SK-MEL-5 (cell line): ENCODE data around the gene INPP4A. TPM values are rescaled to one million over a fixed set of nuclear protein-coding genes. Genes with fewer than 3 reads are reported as not detected.

Source experiments
- DNase-seq: peaks from one replicate; pipeline ENCODE4 v3.0.0-alpha.2; 2016; ENCODE audit warnings: low read depth, low spot score
- in situ Hi-C: cut with HindIII; loops from 2 replicates; pipeline ENCODE4 v1.10.0; 2016; ENCODE audit warnings: low sequenced_read_pairs, high pct_unique_total_duplicates, low pct_unique_long_range_greater_than_20kb
- total RNA-seq: library from RNA; depleted of rRNA; stranded (reverse); fragments of >200 nt; shearing (Covaris generic); gene quantifications from 2 replicates; pipeline ENCODE4 v1.2.3, GENCODE V29; 2014

The INPP4A gene
- total RNA-seq, 1 experiment from 2014 or later, result 10.9 TPM

DNA sequence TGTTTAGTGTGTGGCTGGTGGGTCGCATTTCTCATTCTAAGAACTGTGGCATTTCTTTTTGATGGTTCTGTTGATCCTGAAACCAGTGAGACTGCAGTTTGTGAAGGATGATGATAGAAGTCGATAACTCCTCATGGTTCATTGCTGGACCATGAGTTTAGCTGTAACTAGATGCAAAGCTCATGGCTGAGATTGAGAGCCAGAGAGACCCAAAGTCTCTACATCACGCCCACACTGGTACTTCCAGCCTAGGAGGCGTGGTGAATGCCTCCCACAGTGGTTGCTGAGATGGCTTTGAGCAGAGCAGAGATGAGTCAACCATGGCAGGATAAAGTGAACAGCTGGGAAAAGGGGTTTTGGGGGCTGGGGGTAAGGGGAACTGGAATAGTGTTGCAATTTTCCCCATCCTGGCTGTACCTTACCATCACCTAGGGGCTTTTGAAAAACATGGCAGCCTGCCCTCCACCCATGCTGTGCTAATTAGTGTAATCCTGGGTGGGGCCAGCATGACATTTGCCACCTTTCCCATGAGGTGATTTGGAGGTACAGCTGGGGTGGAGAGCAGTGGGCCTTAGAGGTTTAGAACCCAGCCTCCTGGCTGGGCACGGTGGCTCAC lies 24.1 kb downstream of the INPP4A start:
- DNase-seq, result no peak
- in situ Hi-C loops, result no loop called here

DNA sequence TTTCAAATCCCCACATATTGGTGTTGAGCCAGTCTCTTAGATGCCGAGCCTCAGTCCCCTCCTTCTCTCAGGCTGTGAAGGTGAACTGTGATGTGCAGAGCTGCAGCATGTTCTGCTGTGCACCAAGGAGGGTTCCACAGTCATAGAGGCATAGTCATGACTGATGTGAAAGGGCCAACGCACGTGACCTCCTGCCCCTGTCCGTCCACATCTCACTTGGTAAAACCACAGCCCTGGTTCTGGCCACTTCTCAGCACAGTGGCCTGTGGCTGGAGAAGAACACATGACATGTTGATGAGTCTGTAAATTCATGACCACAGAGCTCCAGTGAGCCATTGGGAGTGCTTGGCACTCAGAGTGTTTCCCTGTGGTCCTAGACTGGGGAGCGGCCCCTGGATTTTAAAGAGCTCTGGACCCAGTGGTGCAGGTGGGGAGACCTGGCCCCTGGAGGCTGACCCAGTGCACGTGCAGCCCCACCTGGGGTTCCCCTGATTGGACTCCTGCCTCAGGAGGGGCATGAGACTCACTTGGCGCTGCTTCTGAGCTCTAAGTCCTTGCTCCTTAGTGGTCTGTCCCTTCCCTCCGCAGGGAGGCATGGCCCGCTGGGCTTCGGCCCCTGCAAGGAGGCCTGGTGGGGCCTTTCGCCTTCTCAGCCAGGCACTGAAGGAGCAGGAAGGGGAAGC lies 25.3 kb downstream of the INPP4A start:
- in situ Hi-C loops, result no loop called here
- DNase-seq, result no peak

- no peak for DNase-seq
- in situ Hi-C loops, result no loop called here
Measured at GRCh38 chr2:98470851-98471255, 26.2 kb downstream of the INPP4A start.

DNA sequence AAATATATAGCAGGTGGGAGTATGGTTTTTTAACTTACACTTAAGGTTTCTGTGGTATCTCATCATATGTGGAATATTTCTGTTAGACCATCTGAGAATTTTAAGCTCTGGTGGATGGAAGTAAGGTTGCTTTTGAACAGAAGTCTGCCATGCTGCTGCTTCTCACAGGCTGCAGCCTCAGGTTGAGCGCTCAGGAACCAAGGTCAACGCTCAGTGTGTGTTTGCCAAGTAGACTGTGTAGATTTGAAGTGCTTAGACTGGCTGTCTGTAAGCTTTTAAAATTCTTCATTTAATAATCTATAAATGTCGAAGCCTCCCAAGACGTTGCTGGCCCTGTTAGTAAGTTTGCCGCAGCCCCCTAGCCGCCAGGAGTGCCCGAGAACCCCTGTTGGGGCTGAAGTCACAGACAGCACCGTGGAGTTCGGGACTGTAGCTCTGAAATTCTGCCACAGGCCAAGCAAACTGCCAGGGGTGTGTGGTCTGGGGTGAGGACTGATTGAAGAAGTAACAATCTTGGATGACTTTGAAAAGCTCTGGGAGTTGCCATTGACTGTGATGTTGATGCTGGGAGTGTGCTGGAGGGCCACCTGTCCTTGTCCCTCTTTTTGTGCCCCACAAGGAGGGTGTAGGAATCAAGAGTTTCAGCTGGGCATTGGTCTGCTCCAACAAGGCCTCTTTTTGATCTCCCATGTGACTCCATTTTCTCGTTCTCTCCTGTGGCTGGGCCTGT lies 26.9 kb downstream of the INPP4A start:
- in situ Hi-C loops, result no loop called here
- DNase-seq, result no peak

DNA sequence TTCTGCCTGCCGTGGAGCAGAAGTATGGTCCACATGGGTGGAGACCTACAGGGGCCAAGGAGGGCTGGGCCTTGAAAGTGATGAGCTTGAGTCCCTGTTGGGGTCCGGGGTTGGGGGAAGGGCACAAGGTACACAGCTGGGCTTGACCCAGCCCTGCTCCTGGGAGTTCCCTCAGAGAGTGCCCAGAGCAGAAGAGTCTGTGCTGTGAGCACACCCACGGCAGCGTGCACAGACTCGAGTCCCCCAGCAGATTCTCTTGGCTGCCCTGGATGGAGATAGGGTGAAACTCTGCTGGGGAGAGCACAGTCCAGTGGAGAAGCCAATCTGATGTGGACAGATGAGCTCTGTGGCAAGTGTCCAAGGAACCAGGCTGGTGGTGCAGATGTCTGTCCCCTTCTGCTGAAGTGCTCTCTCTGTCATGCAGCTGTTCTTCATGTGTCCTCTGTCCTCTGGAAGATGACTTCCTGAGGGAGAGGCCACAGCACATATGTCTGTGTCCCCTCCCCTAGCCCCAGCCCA lies 27.5 kb downstream of the INPP4A start:
- in situ Hi-C loops, result no loop called here
- no peak for DNase-seq

DNA sequence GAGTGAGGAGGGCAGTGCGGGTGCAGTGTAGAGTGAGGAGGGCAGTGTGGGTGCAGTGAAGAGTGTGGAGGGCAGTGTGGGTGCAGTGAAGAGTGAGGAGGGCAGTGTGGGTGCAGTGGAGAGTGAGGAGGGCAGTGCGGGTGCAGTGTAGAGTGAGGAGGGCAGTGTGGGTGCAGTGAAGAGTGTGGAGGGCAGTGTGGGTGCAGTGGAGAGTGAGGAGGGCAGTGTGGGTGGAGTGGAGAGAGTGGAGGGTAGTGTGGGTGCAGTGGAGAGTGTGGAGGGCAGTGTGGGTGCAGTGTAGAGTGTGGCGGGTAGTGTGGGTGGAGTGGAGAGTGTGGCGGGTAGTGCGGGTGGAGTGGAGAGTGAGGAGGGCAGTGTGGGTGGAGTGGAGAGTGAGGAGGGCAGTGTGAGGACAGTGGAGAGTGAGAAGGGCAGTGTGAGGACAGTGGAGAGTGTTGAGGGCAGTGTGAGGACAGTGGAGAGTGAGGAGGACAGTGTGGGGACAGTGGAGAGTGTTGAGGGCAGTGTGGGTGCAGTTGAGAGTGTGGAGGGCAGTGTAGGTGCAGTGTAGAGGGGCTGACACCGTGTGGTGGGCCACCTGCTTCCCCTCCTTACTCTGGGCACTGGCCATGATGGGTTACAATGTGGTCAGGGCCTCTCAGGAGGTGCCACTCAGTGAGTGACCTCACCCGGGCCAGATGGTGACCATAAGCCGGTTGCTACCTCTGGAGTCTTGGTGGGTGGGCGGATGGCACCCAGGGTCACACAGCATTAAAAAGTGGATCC lies 28.5 kb downstream of the INPP4A start:
- in situ Hi-C loops, result no loop called here
- no peak for DNase-seq

- in situ Hi-C loops, result no loop called here
- no peak for DNase-seq
Measured at GRCh38 chr2:98473995-98474780, 29.5 kb downstream of the INPP4A start.

GRCh38 chr2:98474979-98475632 lies 30.4 kb downstream of the INPP4A start:
- DNase-seq, result no peak

DNA sequence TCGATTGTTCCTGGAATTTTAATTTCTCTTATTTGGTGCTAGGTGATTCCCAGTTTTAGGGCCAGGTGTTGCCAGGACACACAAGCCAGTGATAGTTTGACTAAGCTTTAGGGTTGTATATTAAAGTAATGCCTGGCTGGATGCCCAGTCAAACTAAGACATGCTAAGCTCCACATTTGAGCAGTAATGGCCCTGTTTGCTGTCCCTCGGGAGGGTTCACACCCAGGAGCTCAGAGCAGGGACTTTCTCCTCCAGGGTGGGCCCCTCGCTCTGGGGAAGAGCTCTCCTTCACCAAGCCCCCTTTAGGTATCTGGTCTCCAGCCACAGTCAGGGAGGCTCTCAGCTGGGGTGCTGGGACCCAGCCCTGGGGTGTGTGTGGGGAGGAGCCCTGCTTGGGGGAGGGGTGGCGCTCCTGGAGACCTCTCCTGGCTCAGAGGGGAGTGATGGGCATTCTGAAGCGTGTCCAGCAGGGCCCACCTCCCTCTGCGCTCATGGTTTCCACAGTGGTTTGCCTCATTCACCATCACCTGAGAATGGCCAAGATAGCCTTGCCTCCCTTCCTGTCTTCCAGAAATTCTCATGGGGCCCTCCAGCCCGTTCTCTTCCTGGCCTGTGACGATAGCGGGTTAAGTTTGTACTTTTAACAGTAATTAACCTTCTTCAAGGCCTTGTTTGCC lies 31.7 kb downstream of the INPP4A start:
- in situ Hi-C loops, result no loop called here
- no peak for DNase-seq

More at GRCh38 chr2:98474979-98475632, 30.4 kb downstream of the INPP4A start:
- in situ Hi-C loops, result no loop called here

DNA sequence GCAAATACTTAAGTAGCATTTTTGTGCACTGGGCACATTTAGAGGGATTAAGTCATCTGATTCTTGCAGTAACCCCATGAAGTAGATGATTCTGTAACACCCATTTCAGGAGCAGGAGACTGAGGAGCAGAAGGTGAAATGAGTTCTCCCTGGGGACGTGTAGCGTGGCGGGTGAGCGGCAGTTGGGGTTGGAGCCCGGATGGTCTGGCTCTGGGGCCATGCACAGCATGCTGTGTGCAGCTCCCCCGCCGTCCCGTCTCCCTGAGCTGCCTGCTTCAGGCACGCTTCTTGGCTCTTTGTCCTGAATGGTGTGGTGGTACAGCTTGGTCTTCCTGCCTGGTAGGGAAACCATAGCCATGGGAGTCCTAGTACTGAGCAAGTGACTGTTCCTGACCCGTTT lies 32.4 kb downstream of the INPP4A start:
- no peak for DNase-seq
- in situ Hi-C loops, result no loop called here

DNA sequence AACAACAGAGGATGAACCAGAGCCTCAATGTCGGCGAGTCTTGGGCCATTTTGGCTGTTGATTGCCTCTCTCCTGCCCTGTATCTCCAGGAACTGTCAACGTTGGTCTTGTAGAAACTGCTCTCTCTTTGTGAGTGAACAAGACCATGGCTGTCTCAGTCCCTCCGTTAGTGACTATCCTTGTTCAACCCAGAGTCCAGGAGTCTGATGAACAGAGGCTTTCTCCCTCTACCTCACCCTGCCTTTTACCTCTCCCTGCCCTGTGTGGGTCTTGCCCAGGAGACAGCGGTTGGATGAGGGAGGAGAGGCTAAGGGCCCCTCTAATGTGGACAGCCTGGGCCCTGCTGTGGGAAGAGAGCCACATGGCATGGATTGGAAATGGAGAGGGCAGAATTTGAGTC lies 32.8 kb downstream of the INPP4A start:
- DNase-seq, result no peak
- in situ Hi-C loops, result no loop called here

DNA sequence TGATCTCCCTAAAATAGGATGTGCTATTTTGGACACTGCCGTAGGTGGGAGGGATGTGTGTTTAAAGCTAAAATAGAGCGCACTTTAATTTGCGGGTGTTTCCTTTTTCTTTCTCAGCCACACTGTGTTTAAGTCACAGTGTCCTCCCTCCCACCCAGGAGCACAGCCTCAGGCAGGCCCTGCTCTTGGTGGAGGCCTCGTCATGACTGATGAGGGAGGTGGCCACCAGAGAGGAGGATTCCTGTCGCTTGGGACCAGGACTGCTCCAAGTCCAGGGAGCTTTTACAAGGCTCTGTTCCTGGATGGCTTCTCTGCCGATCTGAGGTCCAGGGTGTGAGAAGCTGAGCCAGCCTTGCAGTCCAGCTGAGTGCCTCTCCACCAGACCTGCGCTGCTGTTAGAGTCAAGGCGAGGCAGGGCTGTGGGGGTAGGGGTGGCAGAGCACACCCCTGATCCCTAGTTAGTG lies 33.5 kb downstream of the INPP4A start:
- in situ Hi-C loops, result no loop called here

GRCh38 chr2:98478907-98479306 lies 34.2 kb downstream of the INPP4A start:
- in situ Hi-C loops, result no loop called here

More for the DNA sequence above, 33.5 kb downstream of the INPP4A start:
- no peak for DNase-seq

DNA sequence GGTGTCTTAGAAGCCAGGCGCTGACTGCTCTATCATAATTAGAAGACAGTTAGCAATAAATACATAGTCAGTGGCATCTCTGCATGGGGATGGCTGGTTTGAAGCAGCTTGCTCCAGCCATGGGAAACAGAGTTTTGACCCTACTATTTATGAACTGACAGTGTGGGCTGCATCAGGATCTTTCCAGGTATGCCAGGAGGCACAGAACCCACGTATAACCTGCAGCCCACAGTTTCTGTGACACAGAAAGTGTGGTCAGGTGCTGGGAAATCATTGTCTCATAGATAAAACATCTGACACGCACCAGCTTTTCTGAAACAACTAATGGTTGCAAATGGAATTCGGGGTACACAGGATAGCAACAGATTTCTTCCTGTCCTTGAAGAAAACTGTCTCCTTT lies 34.7 kb downstream of the INPP4A start:
- DNase-seq, result no peak
- in situ Hi-C loops, result no loop called here

More at GRCh38 chr2:98478907-98479306, 34.2 kb downstream of the INPP4A start:
- no peak for DNase-seq

GRCh38 chr2:98479959-98480524 lies 35.4 kb downstream of the INPP4A start:
- DNase-seq, result no peak
- in situ Hi-C loops, result no loop called here

DNA sequence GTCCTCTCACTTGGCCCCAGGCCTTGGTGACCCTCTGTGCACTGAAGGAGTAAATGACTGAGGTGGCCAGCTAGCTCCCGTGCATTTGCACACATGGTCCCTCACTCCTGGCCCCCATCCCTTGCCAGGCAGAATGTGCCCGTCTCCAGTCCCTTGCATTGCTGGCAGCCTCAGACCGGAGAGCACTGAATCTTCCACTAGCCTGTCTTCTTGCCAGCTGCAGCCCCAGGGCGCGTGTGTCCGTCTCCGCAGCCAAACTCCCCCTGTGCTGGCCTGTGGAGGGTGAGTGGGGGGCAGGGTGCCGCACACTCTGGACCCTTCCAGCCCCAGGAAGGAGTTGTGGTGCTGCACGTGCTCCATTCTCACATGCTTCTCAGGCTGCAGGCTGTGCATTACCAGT lies 35.9 kb downstream of the INPP4A start:
- DNase-seq, result no peak
- in situ Hi-C loops, result no loop called here
